Measurements from ENCODE around the gene CIPC.

CIPC gene

DNA sequence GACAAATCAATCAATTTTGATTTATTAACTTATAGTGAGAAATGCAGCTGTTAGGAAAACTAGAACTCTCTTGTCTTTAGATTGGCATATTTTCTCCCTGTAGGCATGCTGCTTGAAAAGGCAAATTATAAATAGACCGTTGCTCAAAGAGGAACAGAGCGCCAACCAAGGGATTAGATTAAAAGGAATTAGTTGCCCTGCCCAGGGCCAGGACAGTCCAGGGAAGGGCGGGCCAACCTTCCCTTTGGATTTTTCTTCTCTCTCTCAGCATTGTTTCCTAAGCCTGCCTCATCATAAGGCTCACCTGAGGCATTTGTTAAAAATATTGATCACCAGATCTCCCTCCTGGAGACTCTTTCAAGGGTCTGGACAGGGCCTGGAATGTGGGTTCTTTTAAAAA is 8.6 kb downstream of the CIPC start:
- no peak overlapping the region for H3K23ac ChIP-seq (ENCODE audit: low read depth, low read length, poor library complexity)
- no peak overlapping the region for H2BK12ac ChIP-seq (ENCODE audit: low read length)
- H3K9ac ChIP-seq (ENCODE audit: low read depth, low read length, poor library complexity), result no peak overlapping the region
- H3K4me3 ChIP-seq (ENCODE audit: low read length in 2 of 2), result no peak overlapping the region
- no peak overlapping the region for H2BK5ac ChIP-seq (ENCODE audit: low read length)
- WGBS, 2 donors (ENCODE audit: extremely low coverage in 2 of 2, insufficient read length in 2 of 2, insufficient replicate concordance in 1 of 2), result no CpG with 5 or more reads among the region's 3 CpGs
- peaks cover 2% of the 10 kb centered on the region for H3K79me1 ChIP-seq (ENCODE audit: low read depth, low read length)
- no peak overlapping the region for H3K4ac ChIP-seq (ENCODE audit: low read length)
- no peak overlapping the region for H2AK5ac ChIP-seq (ENCODE audit: low read depth, low read length)
- DNase-seq (ENCODE audit: low spot score), result no peak
- peaks cover 7 to 44% of the 10 kb centered on the region in 2 donors for H3K4me1 ChIP-seq (ENCODE audit: control insufficient read depth in 2 of 2, insufficient read depth in 1 of 2, low read depth in 1 of 2, low read length in 2 of 2)
- no peak overlapping the region for H3K27ac ChIP-seq (replicated peaks; ENCODE audit: low read length)
- H3K14ac ChIP-seq (ENCODE audit: low read length), result no peak overlapping the region
- H3K36me3 ChIP-seq (replicated peaks in 1 of 2; ENCODE audit: control insufficient read depth in 2 of 2, insufficient read depth in 2 of 2, low read length in 2 of 2), result peaks cover 0 to 48% of the 10 kb centered on the region in 2 donors
- H2AFZ ChIP-seq (ENCODE audit: low read length), result no peak overlapping the region
- no peak overlapping the region for H2BK15ac ChIP-seq (ENCODE audit: low read length)
- H3K18ac ChIP-seq (ENCODE audit: low read length), result no peak overlapping the region
- no peaks in the 10 kb centered on the region for H3K27me3 ChIP-seq (ENCODE audit: control insufficient read depth in 3 of 3, insufficient read depth in 3 of 3, low read depth in 1 of 3, low read length in 3 of 3)
- no peak overlapping the region for H3K4me2 ChIP-seq (ENCODE audit: insufficient read depth, low read length, poor library complexity, severe bottlenecking)
- H4K8ac ChIP-seq (ENCODE audit: low read depth, low read length), result no peak overlapping the region
- H2BK120ac ChIP-seq (ENCODE audit: low read depth, low read length), result no peak overlapping the region
- H4K91ac ChIP-seq (ENCODE audit: low read depth, low read length, poor library complexity), result no peak overlapping the region
- H3K9me3 ChIP-seq (replicated peaks in 1 of 2; ENCODE audit: control insufficient read depth in 2 of 2, insufficient read depth in 1 of 2, low read depth in 1 of 2, low read length in 2 of 2), result no peaks in the 10 kb centered on the region

DNA sequence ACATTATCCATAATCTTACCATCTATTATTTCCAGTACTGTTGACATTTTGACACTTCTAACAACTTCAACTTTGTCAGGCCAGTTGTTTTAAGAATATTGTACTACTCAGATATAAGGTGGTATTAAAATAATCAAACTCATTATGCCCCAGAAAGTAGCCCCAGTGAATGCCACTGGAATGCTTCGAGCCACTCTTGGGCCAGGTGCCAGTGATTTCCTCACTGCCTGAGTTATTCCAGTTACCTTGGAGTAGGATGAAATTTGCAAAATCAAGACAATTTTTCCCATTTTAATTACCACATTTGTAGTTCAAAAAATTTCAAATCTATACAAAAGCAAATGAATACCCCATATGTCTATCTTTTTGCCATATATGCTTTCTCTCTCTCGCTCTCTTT is 9.2 kb downstream of the CIPC start:
- Histone ChIP-seq H3K4ac (ENCODE audit: low read length) (no peak overlapping the region), H3K79me1 (ENCODE audit: low read depth, low read length) (no peaks in the 10 kb centered on the region), H2AK5ac (ENCODE audit: low read depth, low read length) (no peak overlapping the region), H3K9ac (ENCODE audit: low read depth, low read length, poor library complexity) (no peak overlapping the region), H3K27me3 (ENCODE audit: control insufficient read depth in 3 of 3, insufficient read depth in 3 of 3, low read depth in 1 of 3, low read length in 3 of 3) (no peaks in the 10 kb centered on the region), H3K4me3 (ENCODE audit: low read length in 2 of 2) (no peak overlapping the region), H3K9me3 (replicated peaks in 1 of 2; ENCODE audit: control insufficient read depth in 2 of 2, insufficient read depth in 1 of 2, low read depth in 1 of 2, low read length in 2 of 2) (no peaks in the 10 kb centered on the region), H4K8ac (ENCODE audit: low read depth, low read length) (no peak overlapping the region), H3K4me2 (ENCODE audit: insufficient read depth, low read length, poor library complexity, severe bottlenecking) (no peak overlapping the region), H2BK12ac (ENCODE audit: low read length) (no peak overlapping the region), H2BK15ac (ENCODE audit: low read length) (no peak overlapping the region), H2BK120ac (ENCODE audit: low read depth, low read length) (no peak overlapping the region), H4K91ac (ENCODE audit: low read depth, low read length, poor library complexity) (no peak overlapping the region), H2AFZ (ENCODE audit: low read length) (no peak overlapping the region), H3K18ac (ENCODE audit: low read length) (no peak overlapping the region), H3K23ac (ENCODE audit: low read depth, low read length, poor library complexity) (no peak overlapping the region), H3K36me3 (replicated peaks in 1 of 2; ENCODE audit: control insufficient read depth in 2 of 2, insufficient read depth in 2 of 2, low read length in 2 of 2) (peaks cover 2 to 54% of the 10 kb centered on the region in 2 donors), H3K27ac (replicated peaks; ENCODE audit: low read length) (no peak overlapping the region), H3K14ac (ENCODE audit: low read length) (no peak overlapping the region), H2BK5ac (ENCODE audit: low read length) (no peak overlapping the region), H3K4me1 (ENCODE audit: control insufficient read depth in 2 of 2, insufficient read depth in 1 of 2, low read depth in 1 of 2, low read length in 2 of 2) (peaks cover 7 to 50% of the 10 kb centered on the region in 2 donors)
- no peak for DNase-seq (ENCODE audit: low spot score)
- WGBS, 2 donors (ENCODE audit: extremely low coverage in 2 of 2, insufficient read length in 2 of 2, insufficient replicate concordance in 1 of 2), result no CpG with 5 or more reads among the region's 2 CpGs

DNA sequence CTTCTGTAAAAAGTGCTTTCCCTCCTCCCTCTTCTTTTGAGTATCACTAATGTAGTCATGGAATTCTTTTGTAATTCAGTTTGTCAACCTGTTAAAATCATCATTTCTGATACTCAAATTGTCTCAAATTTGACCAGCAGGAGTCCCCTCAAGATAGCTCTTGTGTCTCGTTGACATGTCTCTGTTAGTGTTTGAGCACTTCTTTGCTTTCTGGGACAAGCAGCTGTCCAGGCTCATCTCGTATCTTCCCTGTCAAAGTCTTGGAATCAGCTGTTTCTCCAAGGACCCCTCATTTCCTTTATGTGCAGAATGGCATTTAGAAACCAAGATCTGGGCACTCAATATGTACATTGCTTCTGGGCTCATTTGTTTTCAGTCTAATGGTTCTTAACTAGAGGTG is 10.7 kb downstream of the CIPC start:
- no peak overlapping the region for H4K91ac ChIP-seq (ENCODE audit: low read depth, low read length, poor library complexity)
- no peak overlapping the region for H3K4me2 ChIP-seq (ENCODE audit: insufficient read depth, low read length, poor library complexity, severe bottlenecking)
- no peak overlapping the region for H2AK5ac ChIP-seq (ENCODE audit: low read depth, low read length)
- H2BK5ac ChIP-seq (ENCODE audit: low read length), result no peak overlapping the region
- no peaks in the 10 kb centered on the region for H3K9me3 ChIP-seq (replicated peaks in 1 of 2; ENCODE audit: control insufficient read depth in 2 of 2, insufficient read depth in 1 of 2, low read depth in 1 of 2, low read length in 2 of 2)
- H3K36me3 ChIP-seq (replicated peaks in 1 of 2; ENCODE audit: control insufficient read depth in 2 of 2, insufficient read depth in 2 of 2, low read length in 2 of 2), result peaks cover 8 to 69% of the 10 kb centered on the region in 2 donors
- H3K23ac ChIP-seq (ENCODE audit: low read depth, low read length, poor library complexity), result no peak overlapping the region
- H2AFZ ChIP-seq (ENCODE audit: low read length), result no peak overlapping the region
- DNase-seq (ENCODE audit: low spot score), result no peak
- H2BK120ac ChIP-seq (ENCODE audit: low read depth, low read length), result no peak overlapping the region
- H3K14ac ChIP-seq (ENCODE audit: low read length), result no peak overlapping the region
- H2BK15ac ChIP-seq (ENCODE audit: low read length), result no peak overlapping the region
- H2BK12ac ChIP-seq (ENCODE audit: low read length), result no peak overlapping the region
- WGBS, 2 donors (ENCODE audit: extremely low coverage in 2 of 2, insufficient read length in 2 of 2, insufficient replicate concordance in 1 of 2), result no CpG with 5 or more reads among the region's 2 CpGs
- no peak overlapping the region for H3K4ac ChIP-seq (ENCODE audit: low read length)
- no peak overlapping the region for H4K8ac ChIP-seq (ENCODE audit: low read depth, low read length)
- no peak overlapping the region for H3K27ac ChIP-seq (replicated peaks; ENCODE audit: low read length)
- no peak overlapping the region for H3K9ac ChIP-seq (ENCODE audit: low read depth, low read length, poor library complexity)
- no peaks in the 10 kb centered on the region for H3K79me1 ChIP-seq (ENCODE audit: low read depth, low read length)
- H3K18ac ChIP-seq (ENCODE audit: low read length), result no peak overlapping the region
- peaks cover 9 to 51% of the 10 kb centered on the region in 2 donors for H3K4me1 ChIP-seq (ENCODE audit: control insufficient read depth in 2 of 2, insufficient read depth in 1 of 2, low read depth in 1 of 2, low read length in 2 of 2)
- H3K4me3 ChIP-seq (ENCODE audit: low read length in 2 of 2), result no peak overlapping the region
- no peaks in the 10 kb centered on the region for H3K27me3 ChIP-seq (ENCODE audit: control insufficient read depth in 3 of 3, insufficient read depth in 3 of 3, low read depth in 1 of 3, low read length in 3 of 3)

DNA sequence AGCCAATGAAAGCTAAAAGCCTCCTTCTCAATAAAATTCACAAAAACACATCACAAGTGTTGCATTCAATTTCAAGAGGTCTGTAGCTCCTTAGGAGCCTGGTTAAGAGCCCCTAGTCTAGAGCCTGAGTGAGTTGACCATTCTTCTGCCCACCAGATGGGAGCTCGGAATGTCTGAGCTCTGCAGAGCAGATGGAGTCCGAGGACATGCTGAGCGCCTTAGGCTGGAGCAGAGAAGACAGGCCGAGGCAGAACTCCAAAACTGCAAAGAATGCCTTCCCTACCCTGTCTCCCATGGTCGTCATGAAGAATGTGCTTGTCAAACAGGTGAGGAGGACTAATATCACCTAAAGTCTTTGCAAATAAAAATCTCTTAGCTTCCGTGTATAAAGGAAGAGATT is 11.6 kb downstream of the CIPC start:
- H3K23ac ChIP-seq (ENCODE audit: low read depth, low read length, poor library complexity), result no peak overlapping the region
- H3K4ac ChIP-seq (ENCODE audit: low read length), result no peak overlapping the region
- no peaks in the 10 kb centered on the region for H3K9me3 ChIP-seq (replicated peaks in 1 of 2; ENCODE audit: control insufficient read depth in 2 of 2, insufficient read depth in 1 of 2, low read depth in 1 of 2, low read length in 2 of 2)
- H3K79me1 ChIP-seq (ENCODE audit: low read depth, low read length), result no peaks in the 10 kb centered on the region
- H3K4me3 ChIP-seq (ENCODE audit: low read length in 2 of 2), result no peak overlapping the region
- no peaks in the 10 kb centered on the region for H3K27me3 ChIP-seq (ENCODE audit: control insufficient read depth in 3 of 3, insufficient read depth in 3 of 3, low read depth in 1 of 3, low read length in 3 of 3)
- H3K14ac ChIP-seq (ENCODE audit: low read length), result no peak overlapping the region
- H2BK120ac ChIP-seq (ENCODE audit: low read depth, low read length), result no peak overlapping the region
- no peak overlapping the region for H2AFZ ChIP-seq (ENCODE audit: low read length)
- no peak overlapping the region for H4K8ac ChIP-seq (ENCODE audit: low read depth, low read length)
- no peak overlapping the region for H3K9ac ChIP-seq (ENCODE audit: low read depth, low read length, poor library complexity)
- no peak overlapping the region for H2AK5ac ChIP-seq (ENCODE audit: low read depth, low read length)
- no peak overlapping the region for H3K18ac ChIP-seq (ENCODE audit: low read length)
- no peak overlapping the region for H4K91ac ChIP-seq (ENCODE audit: low read depth, low read length, poor library complexity)
- no peak overlapping the region for H2BK12ac ChIP-seq (ENCODE audit: low read length)
- H2BK15ac ChIP-seq (ENCODE audit: low read length), result no peak overlapping the region
- peaks cover 5 to 42% of the 10 kb centered on the region in 2 donors for H3K4me1 ChIP-seq (ENCODE audit: control insufficient read depth in 2 of 2, insufficient read depth in 1 of 2, low read depth in 1 of 2, low read length in 2 of 2)
- no peak overlapping the region for H3K4me2 ChIP-seq (ENCODE audit: insufficient read depth, low read length, poor library complexity, severe bottlenecking)
- peaks cover 16 to 78% of the 10 kb centered on the region in 2 donors for H3K36me3 ChIP-seq (replicated peaks in 1 of 2; ENCODE audit: control insufficient read depth in 2 of 2, insufficient read depth in 2 of 2, low read length in 2 of 2)
- no peak overlapping the region for H2BK5ac ChIP-seq (ENCODE audit: low read length)
- no peak overlapping the region for H3K27ac ChIP-seq (replicated peaks; ENCODE audit: low read length)
- no peak for DNase-seq (ENCODE audit: low spot score)
- no CpG with 5 or more reads among the region's 6 CpGs for WGBS, 2 donors (ENCODE audit: extremely low coverage in 2 of 2, insufficient read length in 2 of 2, insufficient replicate concordance in 1 of 2)
